Measurements from ENCODE around the gene RNGTT.

RNGTT gene

GRCh38 chr6:88651400-88651799 lies 312.0 kb downstream of the RNGTT start:
- DNase-seq (ENCODE audit: low spot score), result no peak

DNA sequence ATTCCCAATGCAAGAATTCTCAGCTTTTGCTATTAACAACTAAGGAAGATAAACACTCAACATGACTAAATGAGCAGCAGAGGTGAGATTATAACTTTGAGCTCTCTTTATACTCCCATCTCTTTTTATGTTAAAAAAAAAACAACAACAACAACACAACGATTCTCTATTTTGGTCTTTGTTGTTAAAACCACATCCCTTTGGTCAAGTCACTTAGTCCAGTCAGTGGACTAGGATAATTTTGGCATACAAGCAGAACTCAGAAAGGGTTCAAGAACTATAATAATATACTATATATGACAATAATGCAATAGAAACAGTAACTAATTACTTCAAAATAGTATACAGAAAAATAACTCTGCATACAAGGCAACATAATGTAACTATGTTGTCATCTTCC lies 312.4 kb downstream of the RNGTT start:
- DNase-seq (ENCODE audit: low spot score), result no peak

GRCh38 chr6:88650029-88650619 lies 313.3 kb downstream of the RNGTT start:
- DNase-seq (ENCODE audit: low spot score), result no peak

DNA sequence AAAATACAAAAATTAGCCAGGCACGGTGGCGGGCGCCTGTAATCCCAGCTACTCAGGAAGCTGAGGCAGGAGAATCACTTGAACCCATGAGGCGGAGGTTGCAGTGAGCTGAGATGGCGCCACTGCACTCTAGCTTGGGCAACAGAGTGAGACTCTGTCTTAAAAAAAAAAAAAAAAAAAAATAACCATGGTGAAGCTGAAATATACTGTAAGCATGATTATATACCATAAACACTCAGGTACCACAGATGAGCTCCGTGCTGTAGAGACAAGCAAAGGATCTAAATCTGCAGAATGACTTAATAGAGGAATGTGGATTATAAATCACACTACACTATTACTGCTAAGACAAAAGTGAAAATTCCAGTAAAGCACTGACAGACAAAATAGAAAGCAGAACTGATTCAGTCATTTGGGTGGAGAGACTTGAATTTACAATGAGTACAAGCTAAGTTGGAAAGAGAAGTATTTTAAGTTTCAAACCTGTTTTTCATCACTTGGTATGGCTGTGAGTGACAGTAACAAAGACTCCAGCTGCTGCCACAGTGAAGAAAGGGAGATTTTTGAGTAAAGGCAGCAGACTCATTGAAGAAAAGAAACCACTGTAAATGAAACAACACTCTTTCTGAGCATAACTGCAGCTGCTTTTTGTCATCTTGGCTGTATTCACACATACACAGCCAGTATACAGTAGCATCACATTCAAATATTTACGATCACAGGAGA lies 322.1 kb downstream of the RNGTT start:
- no peak for DNase-seq (ENCODE audit: low spot score)

GRCh38 chr6:88637761-88638545 lies 325.5 kb downstream of the RNGTT start:
- DNase-seq (ENCODE audit: low spot score), result no peak

- DNase-seq (ENCODE audit: low spot score), result no peak
Observed at GRCh38 chr6:88636871-88637270, 326.5 kb downstream of the RNGTT start.

- DNase-seq (ENCODE audit: low spot score), result no peak
Observed at GRCh38 chr6:88633782-88634181, 329.6 kb downstream of the RNGTT start.

GRCh38 chr6:88631830-88632229 lies 331.6 kb downstream of the RNGTT start:
- DNase-seq (ENCODE audit: low spot score), result no peak

DNA sequence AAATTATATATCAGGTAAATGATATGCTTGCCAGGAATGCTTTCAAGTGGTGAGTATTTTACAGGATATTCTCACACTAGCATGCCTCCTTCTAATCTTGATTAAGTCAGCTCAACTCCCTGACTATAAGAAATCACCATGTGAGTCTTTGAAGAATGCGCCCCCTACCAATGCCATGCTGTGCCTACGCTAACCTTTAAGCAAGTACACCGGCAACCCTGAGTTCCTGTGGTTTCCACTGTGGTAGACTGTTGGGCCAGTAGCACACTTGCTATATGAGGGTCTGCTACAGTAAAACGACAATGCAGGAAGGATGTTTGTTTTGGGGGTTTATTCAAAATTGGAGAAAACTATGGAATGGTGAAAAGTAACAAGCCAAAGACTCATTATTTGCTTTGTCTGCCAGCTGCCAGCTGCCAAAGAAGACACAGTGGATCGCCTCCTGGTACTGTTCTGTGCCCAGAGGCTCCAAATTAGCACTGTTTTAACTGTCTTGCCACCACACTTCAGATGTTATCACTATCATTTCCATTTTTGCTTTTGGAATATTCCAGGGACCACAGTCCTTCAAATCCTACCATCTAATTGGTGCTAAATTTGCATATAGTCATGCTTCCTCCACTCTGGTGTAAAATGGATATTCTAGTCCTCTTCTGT lies 333.5 kb downstream of the RNGTT start:
- DNase-seq (ENCODE audit: low spot score), result no peak

- no peak for DNase-seq (ENCODE audit: low spot score)
Observed at GRCh38 chr6:88626460-88626859, 337.0 kb downstream of the RNGTT start.

GRCh38 chr6:88623531-88623930 lies 339.9 kb downstream of the RNGTT start:
- DNase-seq (ENCODE audit: low spot score), result no peak

DNA sequence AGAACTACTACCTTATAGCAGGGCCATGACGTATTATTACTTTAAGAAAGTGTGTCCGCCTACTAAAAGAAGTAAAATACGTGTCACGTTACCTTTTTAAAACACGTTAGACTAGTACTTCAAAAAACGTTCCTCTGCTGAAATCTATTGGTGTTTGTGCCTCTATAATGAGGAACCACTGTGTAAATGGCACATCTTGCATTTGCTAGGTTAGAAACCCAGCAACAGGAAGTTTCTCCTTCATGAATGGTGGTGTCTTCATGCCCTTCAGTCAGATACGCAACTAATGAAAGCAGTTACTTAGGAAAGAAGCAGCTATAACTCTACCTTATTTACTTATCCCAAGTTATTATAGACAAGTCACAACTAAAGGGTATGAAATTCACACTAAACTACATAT lies 343.5 kb downstream of the RNGTT start:
- DNase-seq (ENCODE audit: low spot score), result no peak

DNA sequence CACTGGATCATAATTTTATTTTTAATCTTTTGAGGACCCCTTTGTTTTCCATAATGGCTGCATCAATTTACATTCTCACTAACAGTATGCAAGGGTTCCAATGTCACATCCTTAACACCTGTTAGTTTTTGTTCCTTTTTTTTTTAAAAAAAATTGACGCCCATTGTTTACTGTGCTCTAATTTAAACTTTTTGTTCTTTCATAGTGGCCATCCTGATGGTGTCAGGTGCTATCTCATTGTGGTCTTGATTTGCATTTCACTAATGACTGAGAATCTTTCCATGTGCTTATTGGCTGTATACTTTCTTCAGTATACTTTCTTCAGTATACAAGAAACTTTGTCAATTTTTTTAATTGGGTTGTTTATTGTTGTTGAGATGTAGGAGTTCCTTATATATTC lies 347.0 kb downstream of the RNGTT start:
- DNase-seq (ENCODE audit: low spot score), result no peak

DNA sequence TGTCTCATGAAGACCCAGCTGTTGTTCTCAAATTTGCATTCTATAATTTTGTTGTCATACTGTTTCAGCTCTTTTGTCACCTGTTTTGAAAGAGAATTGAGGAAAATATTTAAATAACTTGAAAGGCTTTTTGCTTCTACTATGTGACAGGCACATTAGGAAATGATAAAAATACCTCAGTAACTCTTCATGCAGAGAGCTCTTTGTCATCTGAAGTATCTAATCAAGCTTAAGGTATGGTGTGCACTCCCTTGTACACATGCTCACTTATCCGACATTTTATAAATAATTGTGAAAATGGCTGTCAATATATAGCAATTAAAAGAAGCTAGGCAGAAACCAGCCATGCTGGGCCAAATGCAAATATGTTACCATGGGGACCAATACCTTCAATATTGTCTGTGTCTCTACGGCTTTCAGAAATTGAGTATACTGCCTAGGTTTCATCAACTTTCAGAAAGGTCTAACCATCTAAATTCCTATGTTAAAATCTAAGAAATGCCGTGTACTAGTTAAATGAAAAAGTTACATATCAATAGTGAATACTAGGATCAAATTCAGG lies 349.0 kb downstream of the RNGTT start:
- DNase-seq (ENCODE audit: low spot score), result no peak

DNA sequence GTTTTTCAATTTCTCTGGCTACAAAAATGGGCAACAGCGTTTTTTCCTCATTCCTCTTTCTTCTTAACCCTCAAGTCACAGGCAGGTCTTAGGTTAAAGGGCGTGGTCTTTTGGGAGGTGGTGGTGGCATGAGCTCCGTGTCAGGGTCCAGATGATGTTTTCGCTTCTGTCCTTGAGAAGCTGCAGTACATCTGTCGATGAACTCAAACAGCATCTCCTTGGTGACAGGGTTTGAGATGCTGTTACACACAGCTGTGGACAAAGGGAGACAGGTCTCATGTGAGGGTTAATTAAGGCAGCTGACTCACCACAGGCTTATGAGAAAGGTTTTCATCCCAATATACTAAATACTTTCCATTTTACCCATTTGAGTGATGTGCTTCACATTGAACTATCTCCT lies 350.8 kb downstream of the RNGTT start:
- no peak for DNase-seq (ENCODE audit: low spot score)

DNA sequence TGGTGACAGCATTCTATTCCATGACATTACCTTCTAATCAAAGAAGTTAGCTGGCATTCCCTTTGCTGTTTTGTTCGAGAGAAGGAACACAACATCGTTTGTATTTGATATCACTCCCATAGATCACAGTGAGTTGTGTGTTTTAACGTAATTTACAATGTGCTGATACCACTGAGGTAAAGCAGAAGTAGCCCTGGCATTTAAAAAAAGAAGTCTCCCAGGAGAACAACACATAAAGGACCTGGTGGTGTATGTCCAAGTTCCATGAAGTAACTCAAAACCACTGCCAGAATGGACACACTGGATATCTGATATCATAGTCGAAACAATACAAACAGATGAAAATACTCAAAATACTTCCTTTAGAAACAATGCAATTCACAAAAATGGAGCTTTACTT lies 351.7 kb downstream of the RNGTT start:
- no peak for DNase-seq (ENCODE audit: low spot score)

DNA sequence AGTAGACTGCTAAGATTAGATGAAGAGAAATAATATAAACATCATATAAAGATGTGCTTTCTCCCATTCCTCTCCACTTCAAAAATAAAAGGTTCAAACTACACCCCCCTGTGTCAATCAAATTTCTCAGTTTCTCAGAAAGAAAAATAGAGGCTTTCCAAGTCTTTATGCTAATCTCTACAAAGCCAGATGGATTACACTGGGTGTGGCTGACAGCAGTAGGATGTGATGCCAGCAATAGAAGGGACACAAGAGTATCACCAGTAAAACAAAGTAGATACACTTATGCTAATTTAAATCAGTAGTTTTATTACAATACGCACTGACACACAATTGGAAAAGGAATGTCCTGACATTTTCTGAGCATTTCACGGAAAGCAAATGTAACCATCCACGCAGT lies 353.4 kb downstream of the RNGTT start:
- peak; percentile 17 for DNase-seq (ENCODE audit: low spot score)

DNA sequence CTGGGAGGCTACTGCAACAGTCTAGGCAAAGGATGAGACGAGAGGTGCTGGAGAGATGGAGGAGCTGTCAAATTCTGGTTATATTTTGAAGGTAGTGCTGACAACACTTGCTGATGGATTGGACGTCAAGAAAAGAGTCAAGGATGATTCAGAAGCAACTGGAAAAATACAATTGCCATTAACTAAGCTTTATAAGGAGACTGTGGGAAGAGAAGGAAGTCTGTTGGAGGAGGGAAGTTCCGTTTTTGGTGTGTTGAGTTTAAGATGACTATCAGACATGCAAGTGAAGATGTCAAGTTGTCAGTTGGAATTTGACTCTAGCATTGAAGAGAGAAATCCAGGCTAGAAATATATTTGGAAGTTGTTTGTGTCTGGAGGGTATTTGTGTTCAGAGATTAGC lies 358.1 kb downstream of the RNGTT start:
- no peak for DNase-seq (ENCODE audit: low spot score)

- no peak for DNase-seq (ENCODE audit: low spot score)
Observed at GRCh38 chr6:88599571-88599970, 363.8 kb downstream of the RNGTT start.

GRCh38 chr6:88596801-88597200 lies 366.6 kb downstream of the RNGTT start:
- no peak for DNase-seq (ENCODE audit: low spot score)

DNA sequence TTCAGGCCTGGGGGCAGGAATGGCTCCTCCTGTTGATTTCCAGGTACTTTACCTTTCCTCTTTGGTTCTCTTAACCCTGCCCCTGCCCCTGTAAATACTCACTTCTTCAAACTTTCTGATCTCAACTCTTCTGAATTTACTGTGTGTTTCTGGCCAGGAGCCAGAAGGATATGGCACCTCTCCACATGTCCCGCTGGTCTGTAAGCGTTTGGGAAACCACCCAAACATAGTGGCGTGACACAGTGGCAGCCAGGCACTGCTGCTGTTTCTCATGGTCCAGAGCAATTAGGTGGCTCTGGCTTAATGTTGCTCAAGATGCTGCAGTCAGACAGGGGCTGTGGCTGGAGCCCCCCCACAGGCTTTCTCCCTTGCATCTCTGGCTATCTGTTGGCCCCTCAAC lies 374.5 kb downstream of the RNGTT start:
- no peak for DNase-seq (ENCODE audit: low spot score)

GRCh38 chr6:88587150-88587520 lies 376.3 kb downstream of the RNGTT start:
- no peak for DNase-seq (ENCODE audit: low spot score)
